HEK293 (cell line): ENCODE data around the gene PRPF8.

Experiments used
- CTCF ChIA-PET: fragments of 350-600 bp; formaldehyde crosslinking; extraction: SDS; loops from one replicate; lab custom pipeline; 2021; ENCODE audit warnings: antibody characterized with exemption; lab: Yijun Ruan, JAX
- POLR2A ChIA-PET: fragments of 300-600 bp; formaldehyde crosslinking; extraction: SDS; loops from one replicate; lab custom pipeline; 2020; ENCODE audit warnings: antibody characterized with exemption, inconsistent platforms; lab: Yijun Ruan, JAX
- H3K27ac ChIP-seq: fragments of 200-500 bp; sonication (Bioruptor generic); 2 replicates; pipeline ENCODE4 v1.5.1; 2014; ENCODE audit warnings: low read depth, low read length, control low read depth, inconsistent platforms; ENCODE audit errors: extremely low read depth
- H3K36me3 ChIP-seq, 2 experiments: fragments of 200-500 bp in 1 of 2; sonication (Bioruptor generic) in 1 of 2; 1 replicate in 1 of 2; 2 replicates in 1 of 2; pipeline ENCODE4 v1.5.1; 2014 to 2017; ENCODE audit warnings: inconsistent platforms in 2 of 2, low read length in 2 of 2; ENCODE audit not compliant: control insufficient read depth in 2 of 2, insufficient read depth in 1 of 2
- H3K4me1 ChIP-seq: fragments of 200-500 bp; sonication (Bioruptor generic); 2 replicates; pipeline ENCODE4 v1.5.1; 2014; ENCODE audit warnings: mild to moderate bottlenecking, low read length, inconsistent platforms; ENCODE audit not compliant: control insufficient read depth, insufficient read depth
- H3K4me3 ChIP-seq: 2 replicates; pipeline ENCODE4 v1.5.1; 2011; ENCODE audit warnings: low read depth, mild to moderate bottlenecking, control low read depth, low read length, moderate library complexity
- H3K9me3 ChIP-seq: fragments of 200-500 bp; sonication (Bioruptor generic); 2 replicates; pipeline ENCODE4 v1.5.1; 2014; ENCODE audit warnings: low read depth, low read length, inconsistent platforms; ENCODE audit not compliant: control insufficient read depth, insufficient read depth
- GLIS2 ChIP-seq: fragments of 450-650 bp; formaldehyde crosslinking; IDR thresholded peaks from 2 replicates; pipeline ENCODE4 v1.5.1; 2016; ENCODE audit warnings: missing biosample characterization, missing genetic modification characterization
- KLF7 ChIP-seq: fragments of 450-650 bp; formaldehyde crosslinking; IDR thresholded peaks from 2 replicates; pipeline ENCODE4 v1.5.1; 2016; ENCODE audit warnings: missing biosample characterization, missing genetic modification characterization, borderline replicate concordance
- OSR2 ChIP-seq: fragments of 450-650 bp; formaldehyde crosslinking; IDR thresholded peaks from 2 replicates; pipeline ENCODE4 v1.5.1; 2016; ENCODE audit warnings: missing biosample characterization, missing genetic modification characterization
- PRDM1 ChIP-seq: fragments of 450-650 bp; formaldehyde crosslinking; IDR thresholded peaks from 2 replicates; pipeline ENCODE4; 2016; ENCODE audit warnings: missing biosample characterization, missing genetic modification characterization
- SALL2 ChIP-seq: fragments of 450-650 bp; formaldehyde crosslinking; IDR thresholded peaks from 2 replicates; pipeline ENCODE4 v1.5.0; 2017; ENCODE audit warnings: missing biosample characterization, mild to moderate bottlenecking, missing genetic modification characterization, borderline replicate concordance
- ZBTB1 ChIP-seq: fragments of 450-650 bp; formaldehyde crosslinking; IDR thresholded peaks from 2 replicates; pipeline ENCODE4 v1.5.1; 2016; ENCODE audit warnings: missing biosample characterization, missing genetic modification characterization
- ZBTB20 ChIP-seq: fragments of 450-650 bp; formaldehyde crosslinking; IDR thresholded peaks from 2 replicates; pipeline ENCODE4 v1.5.1; 2016; ENCODE audit warnings: missing biosample characterization, missing genetic modification characterization
- ZBTB48 ChIP-seq: fragments of 450-650 bp; formaldehyde crosslinking; IDR thresholded peaks from 2 replicates; pipeline ENCODE4 v1.5.1; 2016; ENCODE audit warnings: missing biosample characterization, missing genetic modification characterization
- ZBTB7A ChIP-seq: fragments of 450-650 bp; formaldehyde crosslinking; IDR thresholded peaks from 2 replicates; pipeline ENCODE4 v1.5.1; 2016; ENCODE audit warnings: low read depth, missing biosample characterization, missing genetic modification characterization
- ZFP41 ChIP-seq: fragments of 450-650 bp; formaldehyde crosslinking; IDR thresholded peaks from 2 replicates; pipeline ENCODE4 v1.5.1; 2016; ENCODE audit warnings: missing biosample characterization, missing genetic modification characterization, borderline replicate concordance
- ZFP69B ChIP-seq: fragments of 450-650 bp; formaldehyde crosslinking; IDR thresholded peaks from 2 replicates; pipeline ENCODE4 v1.5.1; 2016; ENCODE audit warnings: missing biosample characterization, missing genetic modification characterization
- ZIC2 ChIP-seq: fragments of 450-650 bp; formaldehyde crosslinking; IDR thresholded peaks from 2 replicates; pipeline ENCODE4 v1.5.1; 2016; ENCODE audit warnings: missing biosample characterization, missing genetic modification characterization
- ZNF121 ChIP-seq: fragments of 450-650 bp; formaldehyde crosslinking; IDR thresholded peaks from 2 replicates; pipeline ENCODE4 v1.5.1; 2016; ENCODE audit warnings: missing biosample characterization, missing genetic modification characterization
- ZNF132 ChIP-seq: fragments of 450-650 bp; formaldehyde crosslinking; IDR thresholded peaks from 2 replicates; pipeline ENCODE4 v1.5.1; 2017; ENCODE audit warnings: missing biosample characterization, missing genetic modification characterization, borderline replicate concordance
- ZNF184 ChIP-seq: fragments of 450-650 bp; IDR thresholded peaks from 2 replicates; pipeline ENCODE4 v1.5.1; 2018; ENCODE audit warnings: missing biosample characterization, mild to moderate bottlenecking, missing genetic modification characterization
- ZNF19 ChIP-seq: fragments of 450-650 bp; formaldehyde crosslinking; IDR thresholded peaks from 2 replicates; pipeline ENCODE4; 2016; ENCODE audit warnings: missing biosample characterization, missing genetic modification characterization, low read depth
- ZNF2 ChIP-seq: fragments of 450-650 bp; formaldehyde crosslinking; IDR thresholded peaks from 2 replicates; pipeline ENCODE4 v1.5.1; 2016; ENCODE audit warnings: missing biosample characterization, missing genetic modification characterization
- ZNF24 ChIP-seq: fragments of 450-650 bp; formaldehyde crosslinking; IDR thresholded peaks from 2 replicates; pipeline ENCODE4 v1.5.1; 2016; ENCODE audit warnings: missing biosample characterization, missing genetic modification characterization
- ZNF280D ChIP-seq: fragments of 450-650 bp; formaldehyde crosslinking; IDR thresholded peaks from 2 replicates; pipeline ENCODE4 v1.5.1; 2016; ENCODE audit warnings: missing biosample characterization, missing genetic modification characterization
- ZNF311 ChIP-seq: fragments of 450-650 bp; formaldehyde crosslinking; IDR thresholded peaks from 2 replicates; pipeline ENCODE4 v1.5.1; 2017; ENCODE audit warnings: missing biosample characterization, missing genetic modification characterization, borderline replicate concordance
- ZNF394 ChIP-seq: fragments of 450-650 bp; formaldehyde crosslinking; IDR thresholded peaks from 2 replicates; pipeline ENCODE4 v1.5.1; 2016; ENCODE audit warnings: missing biosample characterization, missing genetic modification characterization, mild to moderate bottlenecking, moderate library complexity, borderline replicate concordance
- ZNF510 ChIP-seq: fragments of 450-650 bp; formaldehyde crosslinking; IDR thresholded peaks from 2 replicates; pipeline ENCODE4 v1.5.1; 2018; ENCODE audit warnings: mild to moderate bottlenecking, missing genetic modification characterization, missing biosample characterization; ENCODE audit not compliant: insufficient replicate concordance
- ZNF548 ChIP-seq: fragments of 450-650 bp; formaldehyde crosslinking; IDR thresholded peaks from 2 replicates; pipeline ENCODE4 v1.5.1; 2016; ENCODE audit warnings: missing biosample characterization, missing genetic modification characterization
- ZNF561 ChIP-seq: fragments of 450-650 bp; IDR thresholded peaks from 2 replicates; pipeline ENCODE4 v1.5.1; 2018; ENCODE audit warnings: missing biosample characterization, missing genetic modification characterization, borderline replicate concordance
- ZNF585B ChIP-seq: fragments of 450-650 bp; formaldehyde crosslinking; IDR thresholded peaks from 2 replicates; pipeline ENCODE4 v1.5.1; 2016; ENCODE audit warnings: missing biosample characterization, missing genetic modification characterization
- ZNF658 ChIP-seq: fragments of 450-650 bp; formaldehyde crosslinking; IDR thresholded peaks from 2 replicates; pipeline ENCODE4; 2016; ENCODE audit warnings: missing biosample characterization, missing genetic modification characterization
- ZNF776 ChIP-seq: fragments of 450-650 bp; formaldehyde crosslinking; IDR thresholded peaks from 2 replicates; pipeline ENCODE4 v1.5.0; 2017; ENCODE audit warnings: missing biosample characterization, missing genetic modification characterization, borderline replicate concordance
- TF ChIP-seq, protein P1 (sequence below): fragments of 450-650 bp; formaldehyde crosslinking; optimal IDR thresholded peaks from 2 replicates; pipeline ENCODE3; 2016; ENCODE audit warnings: missing biosample characterization, mild to moderate bottlenecking, missing genetic modification characterization

The PRPF8 gene

DNA sequence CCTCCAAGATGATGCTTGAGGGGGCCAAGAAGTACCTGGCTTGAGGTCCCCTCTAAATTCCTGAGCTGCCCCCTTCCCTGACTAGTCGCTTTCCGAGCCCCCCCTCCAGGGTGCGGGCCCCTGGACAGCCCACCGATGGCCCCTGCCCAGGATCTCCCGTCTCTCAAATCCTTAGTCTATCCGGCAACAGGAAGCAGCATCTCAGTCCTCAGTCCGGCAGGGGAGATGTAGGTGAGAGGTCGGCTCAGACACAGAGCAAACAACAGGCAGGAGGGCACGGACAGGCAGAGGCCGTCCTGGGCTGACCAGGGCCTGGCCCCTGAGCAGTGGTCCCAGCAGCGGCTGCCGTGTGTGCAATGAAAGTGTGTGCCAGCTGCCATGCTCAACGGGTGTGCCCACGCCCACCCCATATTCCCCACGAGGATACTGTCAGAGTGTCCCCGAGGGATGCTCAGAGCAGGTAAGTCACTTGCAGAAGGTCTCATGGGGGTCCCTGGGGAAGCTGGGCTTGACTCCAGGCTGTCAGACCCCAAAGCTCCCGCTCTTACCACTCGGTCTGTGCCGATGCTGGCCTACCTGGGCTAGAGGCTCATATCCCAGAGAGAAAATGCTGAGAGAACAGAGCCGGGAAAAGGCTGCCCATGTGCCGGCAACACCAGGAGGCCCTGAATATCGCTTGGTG is 63.3 kb downstream of the PRPF8 start (continued):
- TF ChIP-seq ZNF2 (tag by site-specific recombination): no peak
- TF ChIP-seq ZFP41 (tag by site-specific recombination): no peak
- no peak for TF ChIP-seq ZNF132 (tag by site-specific recombination)
- TF ChIP-seq GLIS2 (tag by site-specific recombination): no peak
- no peak for TF ChIP-seq ZNF19 (tag by site-specific recombination)
- TF ChIP-seq, protein P1, sequence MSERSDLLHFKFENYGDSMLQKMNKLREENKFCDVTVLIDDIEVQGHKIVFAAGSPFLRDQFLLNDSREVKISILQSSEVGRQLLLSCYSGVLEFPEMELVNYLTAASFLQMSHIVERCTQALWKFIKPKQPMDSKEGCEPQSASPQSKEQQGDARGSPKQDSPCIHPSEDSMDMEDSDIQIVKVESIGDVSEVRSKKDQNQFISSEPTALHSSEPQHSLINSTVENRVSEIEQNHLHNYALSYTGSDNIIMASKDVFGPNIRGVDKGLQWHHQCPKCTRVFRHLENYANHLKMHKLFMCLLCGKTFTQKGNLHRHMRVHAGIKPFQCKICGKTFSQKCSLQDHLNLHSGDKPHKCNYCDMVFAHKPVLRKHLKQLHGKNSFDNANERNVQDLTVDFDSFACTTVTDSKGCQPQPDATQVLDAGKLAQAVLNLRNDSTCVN (tag by site-specific recombination): no peak
- no peak for TF ChIP-seq KLF7 (tag by site-specific recombination)
- no peak for TF ChIP-seq ZNF121 (tag by site-specific recombination)

DNA sequence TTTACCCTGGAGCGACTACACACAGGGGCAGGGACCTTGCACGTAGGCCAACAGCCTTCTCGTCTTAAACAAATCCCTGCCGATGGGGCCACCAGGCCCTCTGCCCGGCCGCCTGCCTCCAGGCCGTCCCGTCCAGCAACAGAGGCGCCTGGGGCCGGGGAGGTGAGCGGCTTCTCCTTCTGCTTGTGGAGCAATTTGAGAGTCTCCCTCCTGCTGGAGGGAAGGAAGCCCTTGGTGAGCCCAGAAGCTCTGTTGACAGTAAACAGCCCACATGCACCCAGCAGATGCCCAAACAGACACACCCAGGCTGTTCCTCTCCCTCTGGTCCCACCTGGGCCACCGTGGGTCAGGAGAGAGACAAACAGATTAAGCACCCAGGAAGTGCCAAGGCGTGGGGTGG is 64.2 kb downstream of the PRPF8 start:
- no peak for TF ChIP-seq ZNF2 (tag by site-specific recombination)
- TF ChIP-seq ZNF561 (tag by site-specific recombination): no peak
- no peak for TF ChIP-seq ZNF24 (tag by site-specific recombination)
- TF ChIP-seq ZBTB48 (tag by site-specific recombination): no peak
- TF ChIP-seq SALL2 (tag by site-specific recombination): no peak
- no peak for TF ChIP-seq ZNF280D (tag by site-specific recombination)
- no peak for TF ChIP-seq ZNF184 (tag by site-specific recombination)
- TF ChIP-seq ZNF510 (tag by site-specific recombination): no peak
- no peak for TF ChIP-seq ZBTB7A
- no peak for TF ChIP-seq ZNF776
- no peak for TF ChIP-seq ZIC2 (tag by site-specific recombination)
- no peak for TF ChIP-seq ZBTB20 (tag by site-specific recombination)
- no peak overlapping the region for H3K27ac ChIP-seq
- no peaks in the 10 kb centered on the region for H3K36me3 ChIP-seq
- CTCF ChIA-PET: no interaction called here
- no peak overlapping the region for H3K4me3 ChIP-seq
- peaks cover 6% of the 10 kb centered on the region; the same call in 1 of the 2 replicates for H3K4me1 ChIP-seq
- POLR2A ChIA-PET: no interaction called here
- no peaks in the 10 kb centered on the region for H3K9me3 ChIP-seq

DNA sequence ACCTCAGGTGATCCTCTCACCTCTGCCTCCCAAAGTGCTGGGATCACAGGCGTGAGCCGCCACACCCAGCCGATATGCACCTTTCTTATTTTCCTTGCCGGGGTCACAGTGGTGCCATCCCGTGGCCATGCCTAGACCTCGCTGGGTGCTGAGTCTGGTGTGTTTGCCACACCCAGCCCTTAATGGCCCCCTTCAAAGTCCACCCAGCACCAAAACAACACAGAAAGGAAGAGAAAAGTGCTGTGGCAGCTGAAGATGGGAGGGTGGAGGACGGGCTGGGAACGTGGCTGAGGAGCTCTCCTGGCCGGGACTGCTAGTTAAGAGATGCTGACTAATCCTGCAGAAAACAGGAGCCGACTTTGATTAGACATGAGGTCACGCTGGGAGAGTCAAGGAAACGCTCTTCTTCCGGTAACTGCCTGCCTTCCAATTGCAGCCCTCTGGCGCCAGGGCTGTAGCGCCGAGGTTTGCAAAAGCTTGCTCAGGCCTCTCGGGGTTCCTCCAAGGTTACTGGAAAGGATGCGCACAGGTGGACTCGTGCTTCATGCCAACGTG is 67.0 kb downstream of the PRPF8 start:
- Histone ChIP-seq H3K27ac (no peak overlapping the region), H3K4me3 (no peak overlapping the region), H3K36me3 (no peaks in the 10 kb centered on the region), H3K9me3 (no peaks in the 10 kb centered on the region), H3K4me1 (peaks cover 6% of the 10 kb centered on the region; the same call in 1 of the 2 replicates)
- ChIA-PET CTCF (interaction anchor here (0.5 to 3.1 kb wide), 9 partner anchors 9 to 338 kb away, joined by 3 to 16 read pairs (median 4); partner anchors contain the start of genes RILP and TRARG1), POLR2A (interaction anchor here (0.7 to 3.2 kb wide), 6 partner anchors 9 to 107 kb away, joined by 3 to 11 read pairs (median 4); partner anchors contain the start of genes RILP and WDR81)
- TF ChIP-seq PRDM1 (peak; percentile 36; the same call in 1 of the 2 replicates), ZNF585B (tag by site-specific recombination) (no peak), ZNF658 (tag by site-specific recombination) (no peak), ZNF548 (tag by site-specific recombination) (no peak), ZNF311 (tag by site-specific recombination) (no peak), ZBTB1 (tag by site-specific recombination) (no peak), OSR2 (no peak), ZNF394 (tag by site-specific recombination) (0 out of 2 replicates have a peak, but pooled peaks have one; percentile 18), ZFP69B (tag by site-specific recombination) (no peak)
